ENCODE results near the gene SSTR5. TPM values are rescaled to one million over a fixed set of nuclear protein-coding genes. Genes with fewer than 3 reads are reported as not detected.

The SSTR5 gene
- total and polyA plus RNA-seq, 4 donors, result not detected

DNA sequence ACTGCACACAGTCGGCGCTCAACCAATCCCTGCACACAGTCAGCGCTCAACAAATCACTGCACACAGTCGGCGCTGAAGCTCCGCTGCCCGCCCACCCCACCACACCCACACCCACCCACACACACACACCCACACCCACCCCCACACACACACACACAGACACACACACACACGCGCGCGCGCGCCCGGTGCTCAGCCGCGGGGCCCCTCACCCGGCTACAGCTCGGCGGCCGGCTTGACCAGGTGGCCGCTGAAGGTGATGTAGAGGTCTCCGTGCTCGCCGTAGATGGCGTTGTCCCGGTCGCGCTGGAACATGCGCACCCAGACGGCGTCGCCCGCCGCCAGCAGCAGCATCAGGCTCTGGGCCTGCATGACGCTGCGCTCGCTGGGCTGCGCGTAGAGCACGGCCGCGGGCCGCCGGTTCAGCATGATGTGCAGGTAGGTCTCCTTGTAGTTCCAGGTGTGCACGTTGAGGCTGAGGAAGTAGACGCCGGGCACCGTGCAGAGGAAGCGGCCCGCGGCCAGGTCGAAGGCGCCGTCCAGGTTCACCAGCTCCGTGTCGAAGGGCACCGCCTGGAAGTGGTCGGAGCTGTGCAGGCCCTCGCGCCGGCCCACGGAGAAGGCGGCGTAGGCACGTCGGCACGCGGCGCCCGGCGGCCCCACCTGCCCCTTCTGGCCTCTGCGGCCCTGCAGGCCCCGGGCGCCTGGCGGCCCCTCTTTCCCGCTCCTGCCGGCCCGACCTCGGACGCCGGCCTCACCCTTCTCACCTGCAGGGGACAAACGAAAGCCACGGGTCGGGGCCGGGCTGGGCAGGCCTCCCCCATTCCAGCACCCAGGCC, 21.0 kb downstream of the SSTR5 start:
- no peak for DNase-seq (ENCODE audit: low spot score)
- Histone ChIP-seq H3K4me1 (ENCODE audit: control insufficient read depth in 4 of 4, insufficient read depth in 4 of 4, low read length in 3 of 4) (peaks cover 5 to 14% (median 8%) of the 10 kb centered on the region in 4 donors), H3K36me3 (ENCODE audit: control insufficient read depth in 4 of 4, insufficient read depth in 3 of 4, low read depth in 1 of 4, low read length in 3 of 4) (no peaks in the 10 kb centered on the region), H3K9me3 (ENCODE audit: control insufficient read depth in 4 of 4, low read length in 3 of 4) (no peaks in the 10 kb centered on the region), H3K9ac (ENCODE audit: low read depth in 1 of 2, low read length in 2 of 2) (no peak overlapping the region), H3K27me3 (ENCODE audit: control insufficient read depth in 4 of 4, insufficient read depth in 4 of 4, low read length in 3 of 4) (peaks cover 0 to 2% (median 0%) of the 10 kb centered on the region in 4 donors), H3K4me3 (ENCODE audit: low read depth in 1 of 3, low read length in 3 of 3) (no peak overlapping the region), H3K27ac (ENCODE audit: low read depth in 1 of 2, low read length in 2 of 2) (no peak overlapping the region)
- WGBS, result 52% methylated on average over 85 of the region's 85 CpGs
- TF ChIP-seq HNF4A (conservative IDR thresholded peaks at IDR 0.05), result no peak
- TF ChIP-seq ZBTB33 (IDR thresholded peaks at IDR 0.05), result no peak
- no peak for TF ChIP-seq SP1 (IDR thresholded peaks at IDR 0.05)
- no peak for TF ChIP-seq NR2F2 (IDR thresholded peaks at IDR 0.05)
- no peak for TF ChIP-seq RAD21 (IDR thresholded peaks at IDR 0.05)
- TF ChIP-seq EGR1 (IDR thresholded peaks at IDR 0.05; ENCODE audit: low read depth in 2 of 2), result no peak
- TF ChIP-seq RXRA (IDR thresholded peaks at IDR 0.05), result no peak
- no peak for TF ChIP-seq FOXA1 (IDR thresholded peaks at IDR 0.05)
- TF ChIP-seq, protein P1, sequence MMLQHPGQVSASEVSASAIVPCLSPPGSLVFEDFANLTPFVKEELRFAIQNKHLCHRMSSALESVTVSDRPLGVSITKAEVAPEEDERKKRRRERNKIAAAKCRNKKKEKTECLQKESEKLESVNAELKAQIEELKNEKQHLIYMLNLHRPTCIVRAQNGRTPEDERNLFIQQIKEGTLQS (IDR thresholded peaks at IDR 0.05), result no peak
- TF ChIP-seq, protein P2, sequence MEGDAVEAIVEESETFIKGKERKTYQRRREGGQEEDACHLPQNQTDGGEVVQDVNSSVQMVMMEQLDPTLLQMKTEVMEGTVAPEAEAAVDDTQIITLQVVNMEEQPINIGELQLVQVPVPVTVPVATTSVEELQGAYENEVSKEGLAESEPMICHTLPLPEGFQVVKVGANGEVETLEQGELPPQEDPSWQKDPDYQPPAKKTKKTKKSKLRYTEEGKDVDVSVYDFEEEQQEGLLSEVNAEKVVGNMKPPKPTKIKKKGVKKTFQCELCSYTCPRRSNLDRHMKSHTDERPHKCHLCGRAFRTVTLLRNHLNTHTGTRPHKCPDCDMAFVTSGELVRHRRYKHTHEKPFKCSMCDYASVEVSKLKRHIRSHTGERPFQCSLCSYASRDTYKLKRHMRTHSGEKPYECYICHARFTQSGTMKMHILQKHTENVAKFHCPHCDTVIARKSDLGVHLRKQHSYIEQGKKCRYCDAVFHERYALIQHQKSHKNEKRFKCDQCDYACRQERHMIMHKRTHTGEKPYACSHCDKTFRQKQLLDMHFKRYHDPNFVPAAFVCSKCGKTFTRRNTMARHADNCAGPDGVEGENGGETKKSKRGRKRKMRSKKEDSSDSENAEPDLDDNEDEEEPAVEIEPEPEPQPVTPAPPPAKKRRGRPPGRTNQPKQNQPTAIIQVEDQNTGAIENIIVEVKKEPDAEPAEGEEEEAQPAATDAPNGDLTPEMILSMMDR (IDR thresholded peaks at IDR 0.05; ENCODE audit: low read depth, low read length, missing input control), result no peak

GRCh38 chr16:1094124-1094479, 21.6 kb downstream of the SSTR5 start:
- H3K4me1 ChIP-seq (ENCODE audit: control insufficient read depth in 4 of 4, insufficient read depth in 4 of 4, low read length in 3 of 4), result peaks cover 5 to 12% (median 8%) of the 10 kb centered on the region in 4 donors
- WGBS, result 76% methylated on average over 13 of the region's 13 CpGs
- H3K27me3 ChIP-seq (ENCODE audit: control insufficient read depth in 4 of 4, insufficient read depth in 4 of 4, low read length in 3 of 4), result peaks cover 0 to 2% (median 0%) of the 10 kb centered on the region in 4 donors
- H3K4me3 ChIP-seq (ENCODE audit: low read depth in 1 of 3, low read length in 3 of 3), result no peak overlapping the region
- no peak overlapping the region for H3K9ac ChIP-seq (ENCODE audit: low read depth in 1 of 2, low read length in 2 of 2)
- DNase-seq (ENCODE audit: low spot score), result no peak
- no peaks in the 10 kb centered on the region for H3K9me3 ChIP-seq (ENCODE audit: control insufficient read depth in 4 of 4, low read length in 3 of 4)
- no peak for TF ChIP-seq FOXA1 (IDR thresholded peaks at IDR 0.05)
- no peak for TF ChIP-seq ZBTB33 (IDR thresholded peaks at IDR 0.05)
- no peak for TF ChIP-seq TAF1 (conservative IDR thresholded peaks at IDR 0.05)
- TF ChIP-seq RXRA (IDR thresholded peaks at IDR 0.05), result no peak
- TF ChIP-seq, protein P2 (IDR thresholded peaks at IDR 0.05; ENCODE audit: low read depth, low read length, missing input control), result no peak
- TF ChIP-seq EGR1 (IDR thresholded peaks at IDR 0.05; ENCODE audit: low read depth in 2 of 2), result no peak
- TF ChIP-seq, protein P3, sequence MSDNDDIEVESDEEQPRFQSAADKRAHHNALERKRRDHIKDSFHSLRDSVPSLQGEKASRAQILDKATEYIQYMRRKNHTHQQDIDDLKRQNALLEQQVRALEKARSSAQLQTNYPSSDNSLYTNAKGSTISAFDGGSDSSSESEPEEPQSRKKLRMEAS (IDR thresholded peaks at IDR 0.05), result no peak
- H3K36me3 ChIP-seq (ENCODE audit: control insufficient read depth in 4 of 4, insufficient read depth in 3 of 4, low read depth in 1 of 4, low read length in 3 of 4), result no peaks in the 10 kb centered on the region
- no peak overlapping the region for H3K27ac ChIP-seq (ENCODE audit: low read depth in 1 of 2, low read length in 2 of 2)

Data from liver (tissue), 9 donors.